Brain microvascular endothelial cell (primary cell): ENCODE results near the gene WNK2.

ENCODE experiments used
- DNase-seq: peaks from one replicate; pipeline ENCODE4 v3.0.0-alpha.2; 2020
- H3K27ac ChIP-seq: fragments of 250-450 bp; sonication (Bioruptor Pico); 2 replicates; pipeline ENCODE4 v1.5.1; 2020; ENCODE audit warnings: mild to moderate bottlenecking, moderate library complexity
- H3K27me3 ChIP-seq: fragments of 250-450 bp; sonication (Bioruptor Pico); replicated peaks from 2 replicates; pipeline ENCODE4 v1.5.1; 2020; ENCODE audit warnings: mild to moderate bottlenecking
- H3K36me3 ChIP-seq: fragments of 250-450 bp; sonication (Bioruptor Pico); replicated peaks from 2 replicates; pipeline ENCODE4 v1.5.1; 2020; ENCODE audit warnings: mild to moderate bottlenecking
- H3K4me3 ChIP-seq: 2 replicates; pipeline ENCODE4 v1.5.1; 2011; ENCODE audit warnings: low read depth, mild to moderate bottlenecking, control low read depth, low read length, moderate library complexity
- CTCF ChIP-seq: IDR thresholded peaks from 2 replicates; pipeline ENCODE4 v1.5.1; 2011; ENCODE audit warnings: low read depth, mild to moderate bottlenecking, moderate library complexity, low read length, control low read depth, inconsistent platforms; ENCODE audit errors: missing control alignments
- in situ Hi-C: cut with HindIII; loops from 2 replicates; pipeline ENCODE4 v1.10.0; 2017; ENCODE audit warnings: low sequenced_read_pairs, low pct_ligation_motif_present

WNK2 gene

GRCh38 chr9:93267681-93268505, 84.0 kb downstream of the WNK2 start:
- TF ChIP-seq CTCF, result no peak
- no peaks in the 10 kb centered on the region for H3K27me3 ChIP-seq
- DNase-seq, result no peak
- no peak overlapping the region for H3K4me3 ChIP-seq
- H3K36me3 ChIP-seq, result no peaks in the 10 kb centered on the region
- no peak overlapping the region for H3K27ac ChIP-seq
- in situ Hi-C loops, result no loop called here

GRCh38 chr9:93268551-93269314, 84.8 kb downstream of the WNK2 start:
- Histone ChIP-seq H3K27me3 (no peaks in the 10 kb centered on the region), H3K27ac (no peak overlapping the region), H3K4me3 (no peak overlapping the region), H3K36me3 (no peaks in the 10 kb centered on the region)
- in situ Hi-C loops, result no loop called here
- no peak for DNase-seq
- no peak for TF ChIP-seq CTCF

GRCh38 chr9:93270976-93271375, 87.0 kb downstream of the WNK2 start:
- no peak for TF ChIP-seq CTCF
- no peaks in the 10 kb centered on the region for H3K27me3 ChIP-seq
- in situ Hi-C loops, result no loop called here
- H3K27ac ChIP-seq, result no peak overlapping the region
- no peaks in the 10 kb centered on the region for H3K36me3 ChIP-seq
- no peak overlapping the region for H3K4me3 ChIP-seq
- DNase-seq, result no peak

- no peak for TF ChIP-seq CTCF
- H3K4me3 ChIP-seq, result no peak overlapping the region
- in situ Hi-C loops, result no loop called here
- no peak overlapping the region for H3K27ac ChIP-seq
- H3K36me3 ChIP-seq, result no peaks in the 10 kb centered on the region
- DNase-seq, result no peak
- H3K27me3 ChIP-seq, result peaks cover 4% of the 10 kb centered on the region
Measured at GRCh38 chr9:93276973-93277372, 93.0 kb downstream of the WNK2 start.

- Histone ChIP-seq H3K27ac (no peak overlapping the region), H3K27me3 (peaks cover 4% of the 10 kb centered on the region), H3K4me3 (no peak overlapping the region), H3K36me3 (no peaks in the 10 kb centered on the region)
- DNase-seq, result no peak
- in situ Hi-C loops, result no loop called here
- no peak for TF ChIP-seq CTCF
Measured at GRCh38 chr9:93278144-93278543, 94.2 kb downstream of the WNK2 start.
